Activated effector memory CD4-positive, alpha-beta T cell treated with Interleukin-2 at 50 U/mL for 16 hours (primary cell): Measurements from ENCODE around the gene REXO4.

ENCODE experiments used
- DNase-seq: peaks from one replicate; pipeline ENCODE4 v3.0.0-alpha.2; 2020

The REXO4 gene

DNA sequence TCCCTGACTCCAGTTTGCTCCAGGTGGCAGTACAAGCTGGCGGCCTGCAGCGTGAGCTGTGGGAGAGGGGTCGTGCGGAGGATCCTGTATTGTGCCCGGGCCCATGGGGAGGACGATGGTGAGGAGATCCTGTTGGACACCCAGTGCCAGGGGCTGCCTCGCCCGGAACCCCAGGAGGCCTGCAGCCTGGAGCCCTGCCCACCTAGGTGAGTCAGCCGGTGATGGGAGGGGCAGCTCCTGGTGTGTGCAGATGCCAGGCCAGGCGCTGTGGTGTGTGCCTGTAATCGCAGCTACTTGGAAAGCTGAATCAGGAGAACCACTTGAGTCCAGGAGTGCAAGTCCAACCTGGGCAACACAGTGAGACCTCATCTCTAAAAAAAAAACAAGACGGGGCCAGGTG is 31.9 kb upstream of the REXO4 start:
- no peak for DNase-seq

DNA sequence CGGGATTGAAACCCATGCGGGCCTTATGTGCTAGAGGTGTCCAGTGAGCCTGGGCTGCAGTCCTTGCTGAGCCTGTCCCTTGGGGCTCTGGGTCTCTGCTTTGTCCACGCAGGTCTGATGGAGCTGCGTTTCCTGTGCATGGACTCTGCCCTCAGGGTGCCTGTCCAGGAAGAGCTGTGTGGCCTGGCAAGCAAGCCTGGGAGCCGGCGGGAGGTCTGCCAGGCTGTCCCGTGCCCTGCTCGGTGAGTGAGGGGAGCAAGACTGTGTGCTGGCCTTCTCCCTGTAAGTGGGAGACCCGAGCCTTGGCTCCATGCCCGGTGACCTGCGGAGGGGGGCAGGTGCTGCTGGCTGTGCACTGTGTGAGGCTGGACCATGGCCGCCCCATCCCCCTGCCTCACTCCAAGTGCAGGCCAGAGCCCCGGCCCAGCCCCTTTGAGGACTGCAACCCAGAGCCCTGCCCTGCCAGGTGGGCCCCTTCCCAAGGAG is 30.7 kb upstream of the REXO4 start:
- DNase-seq: no peak

DNA sequence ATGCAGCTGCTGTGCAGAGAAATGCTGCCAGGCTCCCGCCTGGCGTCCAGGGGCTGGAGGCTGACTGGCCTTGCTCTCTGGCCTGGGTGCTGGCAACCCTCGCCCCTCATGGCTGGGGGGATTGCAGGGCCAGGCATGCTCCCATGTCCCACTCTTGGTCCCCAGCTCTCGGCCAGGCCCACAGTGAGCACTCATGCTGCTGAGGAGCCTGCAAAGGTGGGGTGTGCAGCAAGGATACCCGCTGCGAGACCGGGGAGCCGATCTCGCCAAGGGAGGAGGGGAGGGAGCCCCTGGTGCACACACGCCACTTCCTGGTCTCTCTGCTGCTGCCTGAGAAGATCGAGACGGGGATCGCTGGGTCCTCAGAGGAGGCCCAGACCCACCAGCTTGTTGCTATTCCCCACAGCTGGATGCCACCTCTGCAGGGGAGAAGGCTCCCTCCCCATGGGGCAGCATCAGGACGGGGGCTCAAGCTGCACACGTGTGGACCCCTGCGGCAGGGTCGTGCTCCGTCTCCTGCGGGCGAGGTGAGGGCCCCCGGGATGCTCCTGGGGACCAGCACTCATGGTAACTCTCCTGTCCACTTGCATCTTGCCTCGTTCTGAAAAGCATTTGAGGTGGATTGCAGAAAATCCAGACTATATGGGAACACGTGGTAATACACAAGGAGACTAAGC is 27.6 kb upstream of the REXO4 start:
- no peak for DNase-seq

DNA sequence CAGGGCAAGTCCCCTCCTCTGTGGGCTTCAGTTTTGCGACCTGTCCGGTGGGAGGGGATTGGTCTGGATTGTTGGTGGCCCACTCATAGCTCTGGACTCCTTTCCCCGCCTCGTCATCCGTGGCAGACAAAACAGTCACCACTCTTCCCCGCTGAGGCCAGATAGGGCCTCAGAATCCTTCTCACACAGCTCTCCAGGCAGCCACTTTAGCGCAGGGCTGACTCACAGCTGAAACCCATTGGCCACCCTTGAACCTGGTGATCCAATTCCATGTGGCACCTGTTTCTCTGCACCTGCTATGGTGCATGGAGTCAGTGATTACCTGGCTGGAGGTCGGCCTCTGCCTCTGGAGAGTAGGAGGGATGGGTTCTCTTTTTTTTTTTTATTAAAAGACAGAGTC is 26.2 kb upstream of the REXO4 start:
- DNase-seq: no peak

DNA sequence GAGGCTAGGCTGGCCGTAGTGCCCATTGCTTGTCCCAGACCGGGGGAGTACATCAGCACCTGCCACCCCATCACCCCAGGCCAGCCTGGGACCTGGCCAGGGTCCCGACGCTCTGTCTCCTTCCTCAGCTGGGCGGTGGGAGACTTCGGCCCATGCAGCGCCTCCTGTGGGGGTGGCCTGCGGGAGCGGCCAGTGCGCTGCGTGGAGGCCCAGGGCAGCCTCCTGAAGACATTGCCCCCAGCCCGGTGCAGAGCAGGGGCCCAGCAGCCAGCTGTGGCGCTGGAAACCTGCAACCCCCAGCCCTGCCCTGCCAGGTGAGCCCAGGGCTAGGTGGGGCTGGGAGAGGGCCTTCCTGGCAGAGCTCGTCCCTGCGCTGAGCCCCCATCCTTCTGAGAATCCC is 25.4 kb upstream of the REXO4 start:
- no peak for DNase-seq

DNA sequence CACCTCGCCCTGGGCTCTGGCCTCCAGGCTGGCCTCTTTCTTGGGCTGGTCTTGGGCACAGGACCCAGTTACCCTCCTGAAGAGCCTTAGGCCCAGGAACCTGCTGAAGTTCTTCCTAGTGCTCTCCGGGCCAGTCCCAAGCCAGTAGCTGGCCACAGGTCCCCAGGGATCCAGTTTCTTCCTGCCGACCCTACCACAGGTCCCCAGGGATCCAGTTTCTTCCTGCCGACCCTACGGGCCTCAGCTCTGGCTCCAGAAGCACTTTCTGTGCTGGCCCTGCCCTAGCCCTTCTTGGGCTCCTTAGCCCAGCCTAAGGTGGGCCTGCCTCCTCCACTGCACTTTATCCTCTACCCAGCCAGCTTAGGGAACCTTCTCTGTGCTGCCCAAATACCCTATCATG is 23.8 kb upstream of the REXO4 start:
- DNase-seq: no peak

DNA sequence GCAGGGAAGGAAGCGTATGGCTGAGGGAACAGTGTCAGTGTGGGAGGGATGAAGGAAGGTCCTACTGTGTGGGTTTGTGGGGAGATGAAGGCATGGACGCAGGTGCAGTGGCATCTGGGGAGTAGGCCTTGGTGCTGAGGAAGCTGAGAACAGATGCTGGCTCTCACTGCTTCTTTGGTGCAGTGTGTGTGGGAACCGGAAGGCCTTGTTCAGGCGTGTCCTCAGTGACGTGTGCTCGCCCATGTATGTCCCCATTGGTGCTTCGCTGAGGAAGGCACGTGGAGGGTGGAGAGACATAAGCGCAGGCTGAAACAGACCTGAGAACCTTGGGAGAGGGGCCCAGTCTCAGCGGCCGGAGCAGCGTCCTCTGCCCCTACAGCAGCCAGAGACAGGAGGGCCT is 23.1 kb upstream of the REXO4 start:
- no peak for DNase-seq

DNA sequence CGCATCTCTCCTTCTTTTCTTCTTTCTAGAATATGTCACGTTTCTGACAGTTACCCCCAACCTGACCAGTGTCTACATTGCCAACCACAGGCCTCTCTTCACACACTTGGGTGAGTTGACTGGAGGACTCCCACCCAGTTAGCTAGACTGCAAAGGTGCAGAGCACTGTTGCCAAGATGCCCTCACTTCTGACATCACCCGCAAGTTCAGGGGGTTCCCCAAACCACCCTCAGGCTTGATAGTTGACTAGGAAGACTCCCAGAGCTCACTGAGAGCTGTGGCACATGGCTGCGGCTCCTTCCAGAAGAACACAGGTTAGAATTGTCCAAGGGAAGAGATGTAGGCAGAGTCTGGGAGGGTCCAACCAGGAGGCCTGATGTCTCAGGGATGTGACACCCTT is 21.5 kb upstream of the REXO4 start:
- no peak for DNase-seq

DNA sequence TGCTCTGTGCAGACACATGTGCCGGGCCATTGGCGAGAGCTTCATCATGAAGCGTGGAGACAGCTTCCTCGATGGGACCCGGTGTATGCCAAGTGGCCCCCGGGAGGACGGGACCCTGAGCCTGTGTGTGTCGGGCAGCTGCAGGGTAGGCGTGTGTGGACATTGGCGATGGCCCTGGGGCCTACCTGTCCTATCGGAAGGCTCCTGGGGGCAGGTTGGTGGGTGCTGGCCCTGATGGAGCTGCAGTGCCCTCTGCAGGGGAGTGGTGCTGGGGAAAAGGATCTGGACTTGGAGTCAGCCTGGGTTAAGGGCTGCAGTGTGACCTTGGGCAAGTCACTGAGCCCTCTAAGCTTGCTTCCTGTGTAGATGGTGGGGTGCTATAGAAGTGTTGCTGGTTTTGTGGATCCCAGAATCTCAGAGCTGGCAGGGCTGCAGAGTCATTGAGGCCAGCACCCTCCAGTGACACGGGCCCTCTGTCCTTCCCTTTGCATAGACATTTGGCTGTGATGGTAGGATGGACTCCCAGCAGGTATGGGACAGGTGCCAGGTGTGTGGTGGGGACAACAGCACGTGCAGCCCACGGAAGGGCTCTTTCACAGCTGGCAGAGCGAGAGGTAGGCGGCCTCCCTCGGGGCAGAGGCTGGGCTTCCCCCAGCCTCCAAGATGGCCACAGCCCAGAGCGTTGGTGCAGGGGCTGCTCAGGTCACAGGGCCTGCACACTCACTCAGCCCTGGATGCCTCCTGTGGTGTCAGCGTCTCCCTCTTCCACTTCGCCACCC is 20.1 kb upstream of the REXO4 start:
- no peak for DNase-seq

DNA sequence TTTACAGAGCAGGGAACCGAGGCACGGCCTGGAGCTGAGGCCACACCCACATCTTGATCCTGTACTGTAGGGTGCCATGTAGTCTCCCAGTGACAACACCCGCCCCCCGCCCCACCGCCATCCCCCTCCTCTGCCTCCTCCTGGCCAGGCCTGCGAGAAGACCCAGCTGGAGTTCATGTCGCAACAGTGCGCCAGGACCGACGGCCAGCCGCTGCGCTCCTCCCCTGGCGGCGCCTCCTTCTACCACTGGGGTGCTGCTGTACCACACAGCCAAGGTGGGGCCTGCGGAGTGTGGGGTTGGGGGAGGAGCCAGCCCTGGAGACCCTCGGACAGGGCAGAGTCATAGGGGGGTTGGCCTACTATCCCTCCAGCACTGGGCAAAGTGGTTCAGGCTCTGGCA is 18.9 kb upstream of the REXO4 start:
- DNase-seq: no peak

DNA sequence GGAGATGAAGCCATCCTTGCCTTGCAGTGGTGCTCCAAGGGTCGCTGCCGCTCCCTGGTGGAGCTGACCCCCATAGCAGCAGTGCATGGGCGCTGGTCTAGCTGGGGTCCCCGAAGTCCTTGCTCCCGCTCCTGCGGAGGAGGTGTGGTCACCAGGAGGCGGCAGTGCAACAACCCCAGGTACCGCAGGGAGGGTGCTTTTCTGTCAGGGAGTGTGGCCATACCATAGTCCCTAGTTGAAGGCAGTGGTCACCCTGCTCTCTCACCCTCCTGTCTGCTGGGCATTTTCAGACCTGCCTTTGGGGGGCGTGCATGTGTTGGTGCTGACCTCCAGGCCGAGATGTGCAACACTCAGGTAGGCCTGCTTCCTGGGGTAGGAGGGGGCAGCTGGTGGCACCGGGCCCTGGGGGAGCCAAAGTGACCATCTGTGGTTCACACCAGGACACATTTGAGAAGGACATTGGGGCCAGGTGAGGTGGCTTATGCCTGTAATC is 15.6 kb upstream of the REXO4 start:
- no peak for DNase-seq

DNA sequence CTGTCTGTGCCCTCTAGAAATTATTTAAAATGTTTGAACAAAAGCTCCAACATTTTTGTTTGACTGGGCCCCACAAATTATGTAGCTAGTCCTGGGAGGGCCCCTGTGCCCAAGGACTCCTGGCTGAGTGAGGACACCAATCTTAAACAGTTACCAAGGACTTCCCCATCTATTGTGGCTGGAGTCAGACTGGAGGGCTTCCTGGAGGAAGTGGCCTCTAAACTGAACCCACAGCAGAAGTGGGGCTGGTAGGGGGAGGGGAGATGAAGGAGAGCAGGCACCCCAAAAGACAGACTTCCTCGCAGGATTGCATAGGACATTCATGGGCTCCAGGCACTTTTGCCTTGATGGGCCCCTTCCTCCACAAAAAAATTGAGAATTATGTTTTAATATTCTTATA is 12.4 kb upstream of the REXO4 start:
- no peak for DNase-seq

DNA sequence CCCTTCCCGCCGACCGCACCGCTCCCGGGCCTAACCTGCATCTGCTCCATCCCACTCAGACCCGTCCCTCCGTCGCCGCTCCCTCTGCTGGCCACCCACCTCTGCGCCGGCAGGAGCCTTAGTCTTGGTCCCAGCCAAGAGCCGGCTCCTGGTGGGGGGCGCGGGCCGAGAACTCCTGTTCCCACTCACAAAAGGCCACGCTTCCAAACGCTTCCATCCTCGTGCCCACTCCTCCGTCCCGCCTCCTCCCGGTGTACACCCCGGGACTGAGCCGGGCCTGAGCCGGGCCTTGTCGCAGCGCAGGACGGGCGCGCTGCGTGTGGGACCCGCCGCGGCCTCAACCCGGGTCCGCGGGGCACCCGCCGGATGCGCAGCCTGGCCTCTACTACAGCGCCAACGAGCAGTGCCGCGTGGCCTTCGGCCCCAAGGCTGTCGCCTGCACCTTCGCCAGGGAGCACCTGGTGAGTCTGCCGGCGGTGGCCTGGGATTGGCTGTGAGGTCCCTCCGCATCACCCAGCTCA is 11.9 kb upstream of the REXO4 start:
- DNase-seq: no peak

DNA sequence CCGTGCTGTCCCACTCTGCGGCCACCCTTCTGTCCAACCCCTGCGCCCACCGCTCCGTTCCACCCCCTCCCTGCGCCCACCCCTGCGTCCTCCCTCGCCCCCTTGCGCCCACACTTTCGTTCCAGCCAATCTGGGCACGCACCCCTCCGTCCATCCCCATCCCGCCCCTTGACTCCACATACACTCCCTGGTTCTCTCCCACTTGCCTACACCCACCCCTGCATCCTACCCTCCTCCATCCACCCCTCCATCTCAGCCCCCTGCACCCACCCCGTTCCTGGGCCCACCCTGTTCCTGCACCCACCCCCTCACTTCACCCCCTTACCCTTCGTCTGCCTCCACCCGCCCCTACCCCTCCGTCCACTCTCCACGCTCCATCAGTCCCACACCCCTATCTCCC is 11.4 kb upstream of the REXO4 start:
- DNase-seq: no peak

DNA sequence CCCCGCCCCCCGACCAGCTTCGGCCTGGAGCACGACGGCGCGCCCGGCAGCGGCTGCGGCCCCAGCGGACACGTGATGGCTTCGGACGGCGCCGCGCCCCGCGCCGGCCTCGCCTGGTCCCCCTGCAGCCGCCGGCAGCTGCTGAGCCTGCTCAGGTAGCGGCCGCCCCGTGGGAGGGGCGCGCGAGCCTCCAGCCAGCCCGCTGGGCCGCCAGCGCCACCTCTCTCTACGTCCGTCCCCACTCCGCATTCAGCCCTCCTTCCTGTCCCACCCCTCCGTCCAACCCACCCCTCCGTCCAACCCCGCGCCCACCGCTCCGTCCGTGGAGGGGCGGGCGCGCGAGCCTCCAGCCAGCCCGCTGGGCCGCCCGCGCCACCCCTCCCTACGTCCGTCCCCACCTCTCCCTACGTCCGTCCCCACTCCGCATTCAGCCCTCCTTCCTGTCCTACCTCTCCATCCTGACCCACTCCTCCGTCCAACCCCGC is 10.8 kb upstream of the REXO4 start:
- no peak for DNase-seq

DNA sequence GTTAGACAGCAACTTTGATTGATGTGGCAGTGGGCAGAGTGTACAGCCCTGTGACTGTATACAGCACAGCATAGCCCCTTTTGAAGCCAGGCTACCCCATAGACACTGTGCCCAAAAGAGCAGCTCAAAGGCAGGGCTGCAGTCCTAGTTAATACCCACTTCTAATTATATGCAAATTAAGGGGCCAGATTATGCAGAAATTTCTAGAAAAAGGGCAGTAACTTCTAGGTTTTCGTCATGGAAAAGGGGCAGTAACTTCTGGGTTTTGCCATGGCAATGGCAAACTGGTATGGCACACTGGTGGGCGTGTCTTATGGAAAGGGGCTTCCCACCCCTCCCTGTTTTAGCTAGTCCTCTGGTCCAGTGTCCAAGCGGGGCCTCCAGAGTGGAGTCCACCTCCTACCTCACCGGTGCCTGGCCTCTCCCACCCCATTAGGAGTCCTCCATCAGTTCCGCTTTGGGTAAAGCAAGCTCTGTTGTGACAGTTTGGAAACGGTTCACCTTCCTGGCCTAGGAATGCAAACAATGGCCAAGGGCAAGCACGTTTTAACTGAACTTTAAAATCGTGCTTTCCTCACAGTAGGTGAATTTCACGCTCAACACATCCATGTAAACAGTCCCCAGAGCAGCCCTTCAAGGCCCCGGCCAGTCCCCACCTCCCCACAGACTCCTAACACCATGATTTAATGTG is 10.0 kb upstream of the REXO4 start:
- no peak for DNase-seq

DNA sequence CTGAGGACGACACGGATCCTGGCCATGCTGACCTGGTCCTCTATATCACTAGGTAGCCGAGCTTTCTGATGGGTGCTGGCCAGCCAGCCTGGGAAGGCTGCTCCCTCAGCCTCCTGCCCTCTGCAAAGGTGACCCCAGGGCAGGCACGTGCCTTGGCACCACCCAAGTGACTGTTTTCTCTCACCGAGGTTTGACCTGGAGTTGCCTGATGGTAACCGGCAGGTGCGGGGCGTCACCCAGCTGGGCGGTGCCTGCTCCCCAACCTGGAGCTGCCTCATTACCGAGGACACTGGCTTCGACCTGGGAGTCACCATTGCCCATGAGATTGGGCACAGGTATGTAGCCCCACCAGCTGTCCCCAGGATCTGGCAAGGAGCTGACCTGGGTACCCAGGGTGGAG is 8.2 kb upstream of the REXO4 start:
- no peak for DNase-seq

DNA sequence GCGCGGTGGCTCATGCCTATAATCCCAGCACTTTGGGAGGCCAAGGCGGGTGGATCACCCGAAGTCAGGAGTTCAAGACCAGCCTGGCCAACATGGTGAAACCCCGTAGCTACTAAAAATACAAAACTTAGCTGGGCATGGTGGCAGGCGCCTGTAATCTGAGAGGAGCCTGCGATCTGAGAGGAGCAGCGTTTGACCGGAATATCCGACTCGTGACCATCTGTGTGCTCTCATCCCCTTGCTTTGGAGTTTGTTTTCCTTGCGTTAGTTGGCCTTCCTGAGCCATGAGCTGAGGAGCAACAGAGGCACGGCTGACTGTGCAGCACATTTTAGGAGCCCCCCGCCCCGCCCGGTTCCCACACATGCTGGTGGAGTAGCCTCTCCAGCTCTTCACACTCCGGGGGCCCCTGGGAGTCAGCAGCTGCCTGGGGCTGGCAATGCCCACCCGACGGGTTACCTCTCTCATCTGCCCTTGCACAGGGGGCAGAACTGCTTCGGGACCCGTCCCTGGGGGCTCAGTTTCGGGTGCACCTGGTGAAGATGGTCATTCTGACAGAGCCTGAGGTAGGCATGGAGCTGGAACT is 7.3 kb upstream of the REXO4 start:
- DNase-seq: no peak

DNA sequence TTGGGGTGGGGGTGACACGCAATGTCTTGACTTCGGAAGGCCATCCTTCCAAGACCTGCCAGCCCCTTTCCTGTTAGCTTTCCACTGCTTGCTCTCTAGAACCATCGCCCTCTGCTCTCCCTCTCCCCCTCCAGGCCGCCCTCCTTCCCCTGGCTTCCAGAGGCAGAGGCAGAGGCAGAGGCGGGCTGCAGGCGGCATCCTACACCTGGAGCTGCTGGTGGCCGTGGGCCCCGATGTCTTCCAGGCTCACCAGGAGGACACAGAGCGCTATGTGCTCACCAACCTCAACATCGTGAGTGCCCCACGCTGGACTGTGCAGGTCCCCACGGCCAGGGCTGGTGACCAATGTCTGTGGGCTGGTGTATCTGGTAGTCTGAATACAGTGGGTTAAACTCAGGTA is 6.4 kb upstream of the REXO4 start:
- no peak for DNase-seq

DNA sequence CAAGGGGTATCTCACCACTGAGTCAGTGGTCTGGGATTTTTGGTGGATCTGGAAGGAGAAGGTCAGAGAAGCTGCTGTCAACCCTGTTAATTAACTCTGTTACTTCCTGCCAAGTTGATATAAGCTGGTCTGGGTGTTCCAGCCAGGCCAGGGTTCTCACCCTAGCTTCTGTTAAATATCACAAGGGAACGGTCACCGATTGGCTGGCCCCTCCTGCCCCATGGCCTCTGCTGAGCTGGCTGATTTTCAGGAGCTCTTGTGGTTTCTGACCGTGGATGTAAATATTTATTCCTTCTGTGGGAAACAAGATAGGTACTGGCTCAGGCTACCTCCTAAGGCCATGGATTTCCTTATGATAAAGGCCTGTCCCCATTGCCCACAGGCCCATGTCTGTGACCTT is 5.4 kb upstream of the REXO4 start:
- DNase-seq: no peak

DNA sequence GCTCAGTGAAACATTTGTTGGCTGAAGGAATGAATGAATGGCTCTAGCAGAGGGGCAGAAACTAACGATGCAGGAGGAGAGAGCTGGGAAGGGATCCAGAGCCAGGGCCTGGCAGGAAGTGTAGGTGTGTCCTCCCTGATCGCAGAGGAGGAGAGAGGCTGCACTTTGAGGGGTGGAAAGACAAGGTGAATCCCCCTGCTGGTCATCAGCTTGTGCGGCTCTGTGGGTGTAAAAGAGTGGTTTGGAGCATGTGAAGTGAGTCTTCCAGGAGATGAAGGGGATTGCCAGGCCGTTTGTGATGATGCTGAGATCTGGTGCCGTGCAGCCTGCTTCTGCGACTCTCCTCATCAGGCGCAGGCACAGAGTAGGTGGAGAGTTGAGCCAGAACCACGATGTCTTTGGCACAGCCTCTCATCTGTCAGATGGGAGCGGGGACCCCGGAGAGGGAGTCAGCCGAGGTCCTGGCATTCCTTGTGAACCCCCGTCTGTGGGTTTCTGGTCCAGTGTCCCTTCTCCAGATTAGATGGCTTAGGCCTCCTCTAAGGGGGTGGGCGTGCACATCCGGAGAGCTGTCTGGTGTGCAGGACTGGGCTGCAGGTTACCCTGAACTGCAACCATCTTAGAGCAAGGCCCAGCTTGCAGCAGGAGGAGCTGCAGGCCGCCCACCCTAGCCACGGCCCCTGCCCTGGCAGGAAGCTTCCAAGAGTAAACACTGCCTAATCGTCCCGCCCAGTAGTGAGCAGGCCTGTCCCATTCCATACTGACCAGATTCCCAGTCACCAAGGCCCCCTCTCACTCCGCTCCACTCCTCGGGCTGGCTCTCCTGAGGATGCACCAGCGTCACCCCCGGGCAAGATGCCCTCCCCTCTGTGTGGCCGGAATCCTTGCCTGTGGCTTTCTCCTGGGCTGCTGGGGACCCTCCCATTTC is 4.1 kb upstream of the REXO4 start, which contains the start of gene ADAMTS13:
Gene ADAMTS13, plus strand, starts transcription at position 753 of the 928 bp plus-strand sequence. Its CDS starts 77 bp downstream, at position 830.
- DNase-seq: no peak

DNA sequence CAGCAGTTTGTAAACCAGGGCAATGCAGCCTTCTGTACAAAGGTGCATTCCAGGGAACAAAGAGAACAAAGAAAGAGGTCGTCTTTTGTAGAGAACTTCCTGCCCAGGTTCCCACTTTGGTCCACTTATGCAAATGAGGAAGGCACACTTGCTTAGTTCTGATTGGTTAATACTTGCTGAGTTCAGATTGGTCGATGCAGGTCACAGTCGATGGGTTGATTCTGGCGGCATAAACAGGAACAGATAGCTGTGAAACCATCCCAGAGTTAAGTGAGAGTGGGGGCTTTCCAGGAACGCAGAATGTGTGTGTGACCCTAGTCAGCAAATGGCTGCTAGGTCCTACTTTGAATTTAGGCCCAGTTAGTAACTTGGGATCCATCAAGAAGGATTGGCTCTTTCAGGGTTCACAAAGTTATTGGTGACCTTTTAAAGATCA is 2.6 kb upstream of the REXO4 start:
- no peak for DNase-seq
